ENCODE measurements around the gene MTARC1.

Gene MTARC1

DNA sequence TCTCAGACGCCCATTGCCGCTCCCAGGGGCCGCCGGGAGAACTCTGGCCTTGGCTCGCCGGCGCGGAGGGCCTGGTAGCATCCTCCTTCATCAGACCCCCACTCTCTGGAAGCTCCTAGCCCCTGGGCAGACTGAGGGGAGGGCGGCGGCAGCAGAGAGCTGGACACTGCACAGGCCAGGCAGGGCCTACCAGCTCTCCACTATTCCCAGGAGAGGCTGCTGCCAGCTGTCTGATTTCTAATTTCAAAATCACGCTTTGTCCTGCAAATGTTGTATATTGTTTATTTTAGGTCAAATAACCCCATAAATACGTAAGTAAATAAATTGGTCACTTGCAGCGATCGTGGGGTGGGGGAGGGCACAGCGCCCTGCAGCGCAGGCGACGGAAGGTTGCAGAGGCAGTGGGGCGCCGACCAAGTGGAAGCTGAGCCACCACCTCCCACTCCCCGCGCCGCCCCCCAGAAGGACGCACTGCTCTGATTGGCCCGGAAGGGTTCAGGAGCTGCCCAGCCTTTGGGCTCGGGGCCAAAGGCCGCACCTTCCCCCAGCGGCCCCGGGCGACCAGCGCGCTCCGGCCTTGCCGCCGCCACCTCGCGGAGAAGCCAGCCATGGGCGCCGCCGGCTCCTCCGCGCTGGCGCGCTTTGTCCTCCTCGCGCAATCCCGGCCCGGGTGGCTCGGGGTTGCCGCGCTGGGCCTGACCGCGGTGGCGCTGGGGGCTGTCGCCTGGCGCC is at the start of gene MTARC1:
TSS of gene MTARC1 (plus strand) at position 577 of the 732 bp plus-strand sequence. CDS start at position 609, 32 bp downstream.
- peak; percentile 68 for DNase-seq (ENCODE audit: low read depth)

DNA sequence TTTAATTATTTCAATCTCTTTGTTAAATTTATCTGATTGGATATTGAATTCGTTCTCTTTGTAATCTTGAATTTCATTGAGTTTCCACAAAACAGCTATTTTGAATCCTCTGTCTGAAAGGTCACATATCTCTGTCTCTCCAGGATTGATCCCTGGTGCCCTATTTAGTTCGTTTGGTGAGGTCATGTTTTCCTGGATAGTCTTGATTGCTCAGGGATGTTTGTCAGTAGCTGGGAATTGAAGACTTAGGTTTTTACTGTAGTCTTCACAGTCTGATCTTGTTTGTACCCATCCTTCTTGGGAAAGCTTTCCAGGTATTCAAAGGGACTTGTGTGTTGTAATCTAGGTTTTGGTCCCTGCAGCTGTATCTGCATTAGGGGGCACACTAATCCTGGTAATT is 45.4 kb upstream of the MTARC1 start:
- DNase-seq (ENCODE audit: low read depth): no peak

DNA sequence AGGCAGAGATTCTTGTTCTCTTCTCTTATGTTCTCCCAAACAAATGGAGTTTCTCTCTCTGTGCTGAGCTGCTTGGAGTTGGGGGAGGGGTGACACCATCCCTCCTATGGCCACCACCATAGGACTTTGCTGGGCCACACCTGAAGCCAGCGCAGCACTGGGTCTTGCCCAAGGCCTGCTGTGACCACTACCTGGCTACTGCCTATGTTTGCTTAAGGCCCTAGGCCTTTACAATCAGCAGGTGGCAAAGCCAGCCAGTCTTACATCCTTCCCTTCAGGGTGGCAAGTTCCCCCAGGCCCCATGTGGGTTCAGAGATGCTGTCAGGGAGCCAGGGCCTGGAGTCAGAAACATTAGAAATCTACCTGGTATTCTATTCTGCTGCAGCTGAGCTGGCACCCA is 44.9 kb upstream of the MTARC1 start:
- no peak for DNase-seq (ENCODE audit: low read depth)

DNA sequence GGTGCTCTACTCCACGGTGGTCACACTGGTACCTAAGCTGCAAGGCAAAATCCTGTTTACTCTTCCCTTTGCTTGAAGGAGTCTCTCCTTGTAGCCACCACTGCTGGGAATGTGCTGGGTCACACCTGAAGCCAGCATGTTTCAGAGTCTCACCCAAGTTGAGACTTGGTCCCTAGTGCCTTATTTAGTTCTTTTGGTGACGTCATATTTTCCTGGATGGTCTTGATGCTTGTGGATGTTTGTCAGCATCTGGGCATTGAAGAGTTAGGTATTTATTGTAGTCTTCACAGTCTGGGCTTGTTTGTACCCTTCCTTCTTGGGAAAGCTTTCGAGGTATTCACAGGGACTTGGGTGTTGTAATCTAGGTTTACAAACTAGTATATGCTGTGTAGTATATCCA is 44.2 kb upstream of the MTARC1 start:
- DNase-seq (ENCODE audit: low read depth): no peak

DNA sequence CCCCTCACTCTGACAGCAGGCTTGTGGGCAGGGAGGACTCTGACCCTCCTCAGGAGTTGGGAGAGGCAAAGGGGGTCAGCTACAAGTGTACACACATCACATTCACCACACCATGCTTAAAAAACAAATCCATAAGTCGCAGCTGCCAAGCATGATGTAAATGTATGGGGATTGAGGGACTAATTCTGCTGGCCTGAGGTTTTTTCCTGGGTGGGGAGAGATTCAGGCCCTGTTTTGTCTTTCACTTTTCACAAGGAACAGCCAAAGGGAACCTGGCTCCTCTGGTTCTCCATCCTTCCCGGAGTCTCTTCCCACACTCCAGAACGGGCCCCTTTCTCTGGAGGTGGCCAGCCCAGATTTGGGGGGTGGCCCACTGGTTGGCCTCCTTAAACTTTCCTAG is 39.9 kb upstream of the MTARC1 start:
- DNase-seq (ENCODE audit: low read depth): no peak

DNA sequence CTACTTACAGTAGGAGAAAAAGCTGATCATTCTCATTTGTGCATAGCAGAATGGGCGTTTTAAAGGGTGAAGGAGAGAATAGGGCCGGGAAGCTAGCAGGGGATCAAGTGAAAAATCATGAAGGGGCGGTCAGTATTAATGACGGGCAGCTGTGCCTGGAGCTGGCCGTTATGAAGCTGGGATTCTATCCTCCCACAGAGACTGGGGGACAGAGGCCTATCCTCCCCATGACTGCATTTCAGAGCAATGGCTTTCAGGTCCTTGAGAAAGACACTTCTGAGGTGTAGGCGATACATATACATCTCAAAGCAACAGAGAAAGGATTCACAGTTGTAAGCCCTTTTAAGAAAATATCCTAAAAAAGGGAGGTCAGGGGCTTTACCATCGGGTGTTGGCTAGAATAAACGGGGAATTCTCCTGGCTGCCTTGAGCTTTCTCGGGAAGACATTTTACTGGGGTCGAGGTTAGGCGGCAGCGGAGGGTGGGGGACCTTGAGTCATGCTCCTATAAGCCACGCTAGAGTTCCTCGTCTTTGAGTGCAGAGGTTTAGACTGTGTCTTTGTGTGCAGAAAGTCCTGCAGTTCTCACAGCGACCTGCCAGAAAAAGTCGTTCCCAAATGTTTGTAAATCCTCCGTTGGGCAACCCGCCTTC is 39.1 kb upstream of the MTARC1 start:
- DNase-seq (ENCODE audit: low read depth): no peak

DNA sequence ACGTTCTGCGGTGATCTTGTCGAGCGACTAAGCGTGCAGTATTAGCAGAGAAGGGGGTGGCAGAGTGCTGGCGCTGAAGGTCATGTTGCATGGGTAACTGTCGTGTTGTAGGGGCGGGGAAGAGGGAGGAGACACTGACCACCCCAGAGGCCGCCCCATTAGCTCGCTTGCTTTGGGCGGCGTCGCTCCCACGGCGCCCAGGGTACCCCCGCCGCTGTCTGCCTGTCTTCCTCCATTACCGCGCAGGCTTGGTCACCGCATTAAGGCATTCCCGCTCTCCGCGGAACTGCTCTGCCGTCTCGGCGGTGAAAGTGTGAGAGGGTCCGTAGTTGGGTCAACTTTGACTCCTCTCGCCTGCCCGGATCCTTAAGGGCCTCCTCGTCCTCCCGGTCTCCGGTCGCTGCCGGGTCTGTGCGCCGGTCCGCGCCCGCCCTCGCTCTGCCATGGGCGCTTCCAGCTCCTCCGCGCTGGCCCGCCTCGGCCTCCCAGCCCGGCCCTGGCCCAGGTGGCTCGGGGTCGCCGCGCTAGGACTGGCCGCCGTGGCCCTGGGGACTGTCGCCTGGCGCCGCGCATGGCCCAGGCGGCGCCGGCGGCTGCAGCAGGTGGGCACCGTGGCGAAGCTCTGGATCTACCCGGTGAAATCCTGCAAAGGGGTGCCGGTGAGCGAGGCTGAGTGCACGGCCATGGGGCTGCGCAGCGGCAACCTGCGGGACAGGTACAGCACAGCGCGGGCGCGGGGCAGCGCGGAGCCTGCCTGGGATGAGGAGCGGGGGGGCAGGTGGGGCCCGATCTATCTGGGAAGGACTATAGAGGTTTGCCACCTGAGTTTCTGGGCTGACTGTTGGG is 38.4 kb upstream of the MTARC1 start, which contains the start of gene MTARC2:
TSS of gene MTARC2 (plus strand) at position 234 of the 846 bp plus-strand sequence. CDS start at position 444, 210 bp downstream.
- DNase-seq (ENCODE audit: low read depth): peak; percentile 81

DNA sequence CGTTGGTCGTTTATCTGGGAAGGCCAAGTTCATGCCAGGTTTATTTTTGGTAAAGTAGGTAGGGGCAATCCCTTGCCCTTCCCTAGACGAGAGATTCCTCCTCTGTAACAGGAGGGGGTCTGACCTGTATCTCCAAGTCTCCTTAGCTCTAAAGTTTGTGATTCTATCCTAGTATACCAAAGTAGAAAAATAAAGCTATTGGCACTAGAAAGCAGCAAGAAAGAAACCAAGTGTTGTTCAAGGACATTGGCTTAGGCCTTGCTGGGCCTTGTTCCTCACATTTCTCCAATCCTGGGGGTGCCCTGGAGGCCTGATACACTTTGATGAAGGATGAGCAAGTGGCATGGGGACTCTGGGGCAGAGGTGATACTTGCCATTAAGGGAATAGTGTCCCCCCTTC is 37.8 kb upstream of the MTARC1 start:
- DNase-seq (ENCODE audit: low read depth): peak; percentile 4

DNA sequence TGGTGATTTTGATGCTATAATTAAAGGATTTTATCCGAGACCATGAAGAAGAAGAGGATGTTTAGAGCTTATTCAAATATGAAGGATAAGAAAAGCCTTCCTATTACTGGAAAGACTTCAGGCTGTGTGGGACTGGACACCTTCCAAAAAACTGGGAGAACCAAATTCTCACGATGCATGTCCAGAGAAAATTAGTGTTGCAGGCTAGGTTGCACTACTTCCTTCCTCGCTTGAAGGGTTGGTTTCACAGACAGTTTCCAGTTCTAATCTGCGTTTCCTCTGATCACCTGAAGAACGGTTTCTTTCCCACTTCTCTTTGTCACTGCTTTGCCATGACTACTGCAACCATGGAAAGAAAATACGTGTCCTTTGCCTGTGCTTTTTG is 36.6 kb upstream of the MTARC1 start:
- no peak for DNase-seq (ENCODE audit: low read depth)

DNA sequence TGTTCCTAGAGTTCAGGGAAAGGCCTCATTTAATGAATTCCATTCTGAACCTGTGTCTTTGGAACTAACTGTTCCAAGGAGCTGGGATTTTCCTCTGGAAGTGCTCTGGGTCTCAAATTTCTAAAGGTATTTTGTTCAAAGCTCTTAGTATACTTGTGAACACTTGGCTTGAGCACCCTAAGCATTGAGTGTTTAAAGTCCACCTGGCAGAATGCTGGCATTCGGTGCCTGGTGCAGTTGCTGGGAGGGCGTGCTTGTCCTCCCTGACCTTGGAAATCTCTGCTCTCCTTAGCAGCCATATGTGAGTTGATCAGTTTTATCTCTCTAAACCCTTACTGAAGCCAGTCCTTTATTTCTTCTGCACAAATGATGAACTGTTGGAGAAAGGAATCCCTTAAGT is 35.6 kb upstream of the MTARC1 start:
- DNase-seq (ENCODE audit: low read depth): no peak

DNA sequence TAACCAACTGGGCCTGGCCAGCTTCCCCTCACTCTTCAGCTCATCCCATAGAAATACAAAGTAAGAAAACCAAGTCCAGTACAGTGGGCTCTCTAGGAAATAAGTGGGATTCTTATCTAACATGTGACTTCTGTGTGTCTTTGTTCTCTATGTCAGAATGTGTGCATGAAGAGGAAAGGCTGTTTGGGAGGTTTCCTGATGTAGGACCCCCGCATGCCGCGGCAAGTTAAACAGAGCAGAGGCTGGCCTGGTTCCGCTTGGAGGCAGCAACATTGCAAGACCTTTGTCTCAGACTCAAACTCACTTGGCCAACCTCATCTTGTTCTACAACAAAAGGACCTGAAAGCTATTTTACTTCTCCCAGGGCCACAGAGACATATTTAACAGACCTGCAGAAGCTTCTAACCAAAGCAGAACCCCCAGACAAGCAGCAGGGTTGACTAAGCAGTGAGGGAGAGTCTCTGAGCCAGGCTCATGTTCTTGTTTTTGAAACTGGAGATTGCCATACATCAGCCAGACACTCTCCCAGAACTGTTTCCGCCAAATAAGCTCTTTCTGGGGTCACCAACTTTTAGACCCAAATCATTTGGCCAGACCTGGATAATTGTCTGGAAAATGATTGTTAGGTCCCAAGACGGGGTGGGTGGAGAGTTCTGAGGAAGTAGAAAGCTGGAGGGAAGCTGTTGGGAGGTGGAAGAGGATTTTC is 32.3 kb upstream of the MTARC1 start:
- no peak for DNase-seq (ENCODE audit: low read depth)

DNA sequence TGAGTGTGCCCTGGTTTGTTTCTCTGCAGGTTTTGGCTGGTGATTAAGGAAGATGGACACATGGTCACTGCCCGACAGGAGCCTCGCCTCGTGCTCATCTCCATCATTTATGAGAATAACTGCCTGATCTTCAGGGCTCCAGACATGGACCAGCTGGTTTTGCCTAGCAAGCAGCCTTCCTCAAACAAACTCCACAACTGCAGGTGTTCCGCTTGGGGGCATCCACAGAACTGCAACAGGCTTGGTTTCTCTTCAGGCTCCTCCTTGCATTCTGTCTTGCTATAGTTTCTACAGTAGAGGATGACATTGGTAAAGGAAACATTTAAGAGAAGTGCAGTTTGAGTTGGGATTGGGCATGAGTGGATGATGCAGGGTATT is 31.8 kb upstream of the MTARC1 start:
- no peak for DNase-seq (ENCODE audit: low read depth)

DNA sequence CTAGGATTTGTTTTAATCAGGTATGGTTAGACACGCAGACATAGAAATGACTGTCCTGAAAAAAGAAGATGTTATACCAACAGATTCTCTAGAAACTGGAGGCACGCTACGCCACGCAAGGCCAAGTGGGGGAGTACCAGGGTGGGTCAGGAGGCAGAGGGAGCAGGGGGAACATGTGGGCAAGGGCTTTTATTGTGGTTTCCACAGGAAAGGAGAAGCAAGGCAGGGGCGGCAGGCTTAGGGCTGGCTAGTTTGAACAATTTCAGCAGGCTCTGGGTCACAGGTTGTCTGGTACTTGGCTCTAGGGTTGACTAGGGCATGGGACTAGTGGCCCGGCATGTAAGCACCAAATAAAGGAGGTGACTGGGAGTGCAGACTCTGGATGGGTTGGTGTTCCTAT is 31.4 kb upstream of the MTARC1 start:
- no peak for DNase-seq (ENCODE audit: low read depth)

DNA sequence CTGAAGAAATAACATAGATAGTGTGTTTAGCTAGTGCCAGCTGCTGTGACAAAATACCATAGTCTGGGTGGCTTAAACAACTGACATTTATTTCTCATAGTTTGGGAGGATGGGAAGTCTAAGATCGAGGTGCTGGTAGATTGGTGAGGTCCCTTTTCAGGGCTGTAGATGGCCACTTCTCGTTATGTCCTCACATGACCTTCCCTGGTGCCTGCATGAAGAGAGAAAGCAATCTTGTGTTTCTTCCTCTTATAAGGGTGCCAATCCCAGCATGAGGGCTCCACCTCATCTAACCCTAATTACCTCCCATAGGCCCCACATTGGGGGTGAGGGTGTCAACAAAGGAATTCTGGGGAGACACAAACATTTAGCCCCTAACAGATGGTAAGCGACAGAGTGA is 29.3 kb upstream of the MTARC1 start:
- no peak for DNase-seq (ENCODE audit: low read depth)

DNA sequence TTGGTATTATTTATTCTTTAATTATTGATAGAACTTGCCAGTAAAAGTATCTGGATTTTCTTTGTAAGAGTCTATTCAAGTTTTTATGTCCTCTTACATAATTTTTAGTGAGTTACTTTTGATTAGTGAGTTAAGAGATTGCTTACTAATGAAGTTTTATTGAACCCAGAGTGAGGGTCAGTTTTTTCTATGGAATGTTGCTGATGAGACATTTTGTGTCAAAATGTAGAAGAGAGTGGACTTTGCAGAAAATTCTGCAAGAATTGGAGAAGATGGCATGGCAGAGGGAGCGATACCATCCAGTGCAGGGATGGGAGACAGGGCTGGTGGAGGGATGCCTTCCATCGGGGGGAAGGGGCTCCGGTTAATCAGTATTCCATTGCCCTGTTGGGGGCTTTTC is 27.6 kb upstream of the MTARC1 start:
- DNase-seq (ENCODE audit: low read depth): no peak

DNA sequence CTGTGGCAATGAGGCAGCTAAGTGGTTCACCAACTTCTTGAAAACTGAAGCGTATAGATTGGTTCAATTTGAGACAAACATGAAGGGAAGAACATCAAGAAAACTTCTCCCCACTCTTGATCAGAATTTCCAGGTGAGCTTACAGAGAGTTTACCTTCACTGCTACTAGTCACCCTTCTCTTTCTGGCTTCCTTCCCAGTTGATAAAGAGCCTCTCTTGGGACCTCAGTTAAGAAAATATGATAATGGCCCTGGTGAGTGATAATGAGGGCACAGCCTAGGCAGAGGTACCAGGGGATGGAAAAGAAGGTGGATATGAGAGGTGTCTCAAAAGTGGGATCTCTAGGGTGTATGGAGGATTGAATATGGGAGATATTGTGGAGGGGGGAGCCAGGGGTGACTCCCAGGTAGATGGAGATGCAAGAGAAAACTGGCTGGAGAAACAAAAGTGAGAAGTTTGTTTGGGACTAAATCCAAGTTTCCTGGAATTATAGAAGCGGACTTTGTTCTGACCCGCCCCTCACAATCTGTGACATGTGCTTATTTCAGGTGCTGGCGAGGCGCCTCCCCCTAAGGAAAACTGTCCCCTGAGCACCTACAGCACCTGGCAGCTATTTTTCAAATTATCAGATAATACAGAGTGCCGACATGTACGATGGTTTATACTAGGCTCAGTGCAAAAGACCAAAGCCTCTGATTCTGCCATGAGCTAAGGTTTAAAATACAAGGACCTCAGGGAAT is 24.9 kb upstream of the MTARC1 start:
- DNase-seq (ENCODE audit: low read depth): no peak

DNA sequence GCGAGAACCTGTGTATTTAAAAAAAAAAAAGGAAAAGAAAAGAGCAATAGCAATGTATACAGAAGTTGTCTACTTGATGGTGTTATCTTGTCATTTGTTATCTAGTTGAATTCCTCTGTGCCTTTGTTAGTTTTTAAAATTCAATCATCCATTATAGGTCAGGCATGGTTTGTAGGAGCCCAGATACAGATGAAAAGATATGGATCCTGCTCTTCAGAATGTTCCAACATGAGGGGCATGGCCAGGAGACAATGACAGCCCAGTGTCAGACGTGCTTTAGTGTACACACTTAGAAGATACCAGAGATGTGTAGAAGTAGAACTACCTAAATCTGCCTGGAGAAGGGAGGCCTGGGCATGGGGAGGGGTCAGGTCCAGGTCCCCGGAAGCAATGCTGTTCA is 22.0 kb upstream of the MTARC1 start:
- DNase-seq (ENCODE audit: low read depth): no peak

DNA sequence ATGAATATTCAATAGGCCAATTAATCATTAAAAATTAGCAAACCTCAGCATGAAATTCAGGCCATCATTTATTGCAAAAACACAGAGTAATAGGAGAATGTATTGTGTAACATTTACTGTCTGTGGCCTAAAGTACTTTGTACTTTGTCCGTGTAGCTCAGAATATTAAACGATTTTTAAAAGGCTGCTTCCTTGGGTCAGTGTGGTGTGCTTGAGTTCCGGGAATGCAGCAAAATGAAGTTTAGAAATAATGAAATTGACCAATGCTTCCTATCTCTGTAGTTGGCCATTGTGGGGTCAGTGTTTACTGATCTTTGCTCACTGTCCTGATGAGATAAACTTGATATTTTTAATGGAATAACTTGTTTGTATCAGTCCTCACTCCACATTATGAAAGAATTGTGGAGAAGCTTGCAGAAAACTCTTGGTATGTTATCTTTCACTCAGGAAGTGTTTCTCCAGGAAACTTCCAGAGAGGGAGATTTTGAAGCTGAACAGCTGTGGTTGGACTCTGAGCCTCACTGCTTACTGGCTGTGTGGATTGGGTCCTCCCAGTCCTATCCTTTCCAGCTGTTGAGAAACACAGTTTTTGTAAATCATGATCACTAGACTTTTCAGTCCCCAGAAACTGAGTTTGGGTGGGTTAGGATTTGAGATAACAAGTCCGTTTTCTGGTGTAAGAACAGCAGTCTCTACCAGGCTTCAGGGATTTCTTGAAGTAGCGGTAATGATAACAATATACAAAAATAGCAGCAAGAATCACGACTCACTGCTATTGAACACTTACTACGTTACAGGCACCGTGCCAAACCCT is 19.2 kb upstream of the MTARC1 start:
- DNase-seq (ENCODE audit: low read depth): no peak

DNA sequence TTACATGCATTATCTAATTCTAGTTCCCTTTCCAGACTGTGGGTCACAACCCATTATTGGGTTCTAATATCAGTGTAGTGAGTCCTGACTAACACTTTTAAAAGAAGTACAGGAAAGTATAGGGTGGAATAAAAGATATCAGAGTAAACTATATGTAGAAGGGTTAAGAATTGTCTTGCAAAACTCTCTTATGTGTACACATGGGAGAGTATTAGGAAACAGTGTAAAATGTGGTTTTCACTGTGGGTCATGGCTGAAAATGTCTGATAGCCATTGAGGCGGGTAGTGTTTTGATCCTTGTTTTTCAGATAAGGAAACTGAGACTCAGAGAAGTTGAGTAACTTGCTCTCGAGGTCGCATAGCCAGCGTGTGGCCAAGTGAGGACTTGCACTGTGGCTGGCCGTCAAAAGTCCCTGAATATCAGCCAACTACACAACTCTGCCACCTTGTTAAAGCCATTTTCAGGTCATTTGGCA is 18.5 kb upstream of the MTARC1 start:
- DNase-seq (ENCODE audit: low read depth): no peak

DNA sequence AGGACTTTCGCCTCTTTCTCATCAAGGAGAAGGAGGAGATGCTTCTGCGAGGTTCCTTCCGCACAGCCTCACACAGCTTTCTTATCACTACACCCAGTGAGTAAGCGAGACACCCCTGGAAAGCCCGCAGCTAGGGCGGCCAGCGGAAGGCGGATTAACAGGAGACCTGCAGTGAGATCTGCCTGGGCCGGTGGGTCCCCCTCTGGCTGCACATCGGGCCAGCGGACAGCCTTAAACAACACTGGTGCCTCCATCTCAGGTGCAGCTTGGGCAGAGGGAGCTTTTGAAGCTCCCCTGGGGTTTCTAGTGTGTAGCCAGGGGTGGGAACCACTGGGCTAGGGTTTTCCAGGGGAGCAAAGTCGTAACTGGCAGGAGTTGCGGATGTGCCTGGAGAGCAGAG is 17.5 kb upstream of the MTARC1 start:
- no peak for DNase-seq (ENCODE audit: low read depth)

All from ELR (cell line).